Smooth muscle cell (in vitro differentiated cells): Measurements from ENCODE around the gene CHST11. TPM values are rescaled to one million over a fixed set of nuclear protein-coding genes. Genes with fewer than 3 reads are reported as not detected.

Experiments used
- DNase-seq: peaks from one replicate; lab custom pipeline; 2025; ENCODE audit not compliant: unreplicated experiment; lab: John Stamatoyannopoulos, UW
- H2AFZ ChIP-seq: fragments of 200-600 bp; sonication (generic); 2 replicates; pipeline ENCODE4 v1.6.0; 2016; ENCODE audit warnings: antibody characterized with exemption, low read depth, mild to moderate bottlenecking
- H3F3A ChIP-seq: fragments of 200-600 bp; sonication (generic); 2 replicates; pipeline ENCODE4 v1.6.0; 2017; ENCODE audit warnings: antibody characterized with exemption, low read depth
- H3K27ac ChIP-seq: fragments of 200-600 bp; sonication (generic); 2 replicates; pipeline ENCODE4 v1.5.1; 2016; ENCODE audit warnings: low read depth, mild to moderate bottlenecking
- H3K27me3 ChIP-seq: fragments of 200-600 bp; sonication (generic); 2 replicates; pipeline ENCODE4 v1.6.1; 2016; ENCODE audit warnings: low read depth, mild to moderate bottlenecking
- H3K36me3 ChIP-seq: fragments of 200-600 bp; sonication (generic); 2 replicates; pipeline ENCODE4 v1.5.1; 2016; ENCODE audit warnings: low read depth
- H3K4me1 ChIP-seq: fragments of 200-600 bp; sonication (generic); 2 replicates; pipeline ENCODE4 v1.5.1; 2016; ENCODE audit warnings: low read depth
- H3K4me2 ChIP-seq: fragments of 200-600 bp; sonication (generic); 2 replicates; pipeline ENCODE4 v1.6.0; 2016; ENCODE audit warnings: mild to moderate bottlenecking
- H3K4me3 ChIP-seq: fragments of 200-600 bp; sonication (generic); 2 replicates; pipeline ENCODE4 v1.5.1; 2016; ENCODE audit warnings: mild to moderate bottlenecking
- H3K79me2 ChIP-seq: fragments of 200-600 bp; sonication (generic); 2 replicates; pipeline ENCODE4 v1.6.0; 2016; ENCODE audit warnings: low read depth, mild to moderate bottlenecking
- H3K9ac ChIP-seq: fragments of 200-600 bp; sonication (generic); 2 replicates; pipeline ENCODE4 v1.6.0; 2016; ENCODE audit warnings: low read depth
- H3K9me3 ChIP-seq: fragments of 200-600 bp; sonication (generic); replicated peaks from 2 replicates; pipeline ENCODE4 v1.5.1; 2016; ENCODE audit warnings: low read depth
- H4K20me1 ChIP-seq: fragments of 200-600 bp; sonication (generic); 2 replicates; pipeline ENCODE4 v1.6.0; 2016; ENCODE audit warnings: low read depth
- WGBS: methylation state at CpG from one replicate; pipeline ENCODE4 v1.1.7; 2016; ENCODE audit warnings: low lambda C conversion rate; 5-methylcytosine and 5-hydroxymethylcytosine counted together
- polyA plus RNA-seq: library from polyadenylated mRNA; unstranded; fragments of >200 nt; fragmentation: Nextera tagmentation; extraction: Ambion mirVana; gene quantifications from 2 replicates; pipeline ENCODE4 v1.2.1, GENCODE V29; 2016
- total RNA-seq: library from RNA; depleted of rRNA; stranded (reverse); fragments of >200 nt; gene quantifications from 2 replicates; pipeline ENCODE4 v1.2.3, GENCODE V29; 2014
- TF ChIP-seq, protein P1 (sequence below): fragments of 200-600 bp; sonication (generic); IDR thresholded peaks from 2 replicates; pipeline ENCODE4 v1.5.1; 2017; ENCODE audit warnings: borderline replicate concordance, mild to moderate bottlenecking, antibody characterized with exemption; ENCODE audit not compliant: insufficient read depth, poor library complexity, severe bottlenecking

Gene CHST11
- total and polyA plus RNA-seq, 2 experiments from 2014 or later = 6.9 to 10.2 TPM

GRCh38 chr12:104650541-104650940 lies 193.8 kb downstream of the CHST11 start:
- Histone ChIP-seq H3K4me1 (peaks cover 3% of the 10 kb centered on the region), H3K4me3 (no peak overlapping the region), H3K36me3 (no peaks in the 10 kb centered on the region), H3F3A (no peaks in the 10 kb centered on the region), H3K27ac (no peak overlapping the region), H3K4me2 (no peak overlapping the region), H4K20me1 (peaks cover 30% of the 10 kb centered on the region), H3K27me3 (no peaks in the 10 kb centered on the region), H3K9me3 (no peaks in the 10 kb centered on the region), H3K9ac (no peak overlapping the region), H2AFZ (no peak overlapping the region), H3K79me2 (peaks cover 3% of the 10 kb centered on the region)
- WGBS = 94% methylated on average over 5 of the region's 5 CpGs
- no peak for DNase-seq
- TF ChIP-seq, protein P1, sequence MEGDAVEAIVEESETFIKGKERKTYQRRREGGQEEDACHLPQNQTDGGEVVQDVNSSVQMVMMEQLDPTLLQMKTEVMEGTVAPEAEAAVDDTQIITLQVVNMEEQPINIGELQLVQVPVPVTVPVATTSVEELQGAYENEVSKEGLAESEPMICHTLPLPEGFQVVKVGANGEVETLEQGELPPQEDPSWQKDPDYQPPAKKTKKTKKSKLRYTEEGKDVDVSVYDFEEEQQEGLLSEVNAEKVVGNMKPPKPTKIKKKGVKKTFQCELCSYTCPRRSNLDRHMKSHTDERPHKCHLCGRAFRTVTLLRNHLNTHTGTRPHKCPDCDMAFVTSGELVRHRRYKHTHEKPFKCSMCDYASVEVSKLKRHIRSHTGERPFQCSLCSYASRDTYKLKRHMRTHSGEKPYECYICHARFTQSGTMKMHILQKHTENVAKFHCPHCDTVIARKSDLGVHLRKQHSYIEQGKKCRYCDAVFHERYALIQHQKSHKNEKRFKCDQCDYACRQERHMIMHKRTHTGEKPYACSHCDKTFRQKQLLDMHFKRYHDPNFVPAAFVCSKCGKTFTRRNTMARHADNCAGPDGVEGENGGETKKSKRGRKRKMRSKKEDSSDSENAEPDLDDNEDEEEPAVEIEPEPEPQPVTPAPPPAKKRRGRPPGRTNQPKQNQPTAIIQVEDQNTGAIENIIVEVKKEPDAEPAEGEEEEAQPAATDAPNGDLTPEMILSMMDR = no peak

- Histone ChIP-seq H3K36me3 (no peaks in the 10 kb centered on the region), H3K4me2 (no peak overlapping the region), H3F3A (no peaks in the 10 kb centered on the region), H4K20me1 (peaks cover 29% of the 10 kb centered on the region), H3K27me3 (no peaks in the 10 kb centered on the region), H3K4me1 (peaks cover 3% of the 10 kb centered on the region), H3K27ac (no peak overlapping the region), H3K79me2 (peaks cover 3% of the 10 kb centered on the region), H3K9ac (no peak overlapping the region), H3K4me3 (no peak overlapping the region), H3K9me3 (no peaks in the 10 kb centered on the region), H2AFZ (no peak overlapping the region)
- DNase-seq = no peak
- TF ChIP-seq, protein P1 = no peak
- WGBS = 72% methylated on average over 7 of the region's 7 CpGs
Observed at GRCh38 chr12:104651811-104652210, 195.1 kb downstream of the CHST11 start.

- Histone ChIP-seq H3K4me2 (no peak overlapping the region), H2AFZ (no peak overlapping the region), H4K20me1 (peaks cover 27% of the 10 kb centered on the region), H3K9me3 (no peaks in the 10 kb centered on the region), H3K36me3 (no peaks in the 10 kb centered on the region), H3F3A (no peaks in the 10 kb centered on the region), H3K27me3 (no peaks in the 10 kb centered on the region), H3K4me3 (no peak overlapping the region), H3K4me1 (peaks cover 7% of the 10 kb centered on the region), H3K27ac (no peak overlapping the region), H3K9ac (no peak overlapping the region), H3K79me2 (peaks cover 3% of the 10 kb centered on the region)
- 88% methylated on average over 5 of the region's 5 CpGs for WGBS
- DNase-seq = no peak
- TF ChIP-seq, protein P1 = no peak
Observed at GRCh38 chr12:104652358-104652757, 195.6 kb downstream of the CHST11 start.

- Histone ChIP-seq H3K4me3 (no peak overlapping the region), H3F3A (no peaks in the 10 kb centered on the region), H4K20me1 (peaks cover 27% of the 10 kb centered on the region), H3K36me3 (no peaks in the 10 kb centered on the region), H3K9me3 (no peaks in the 10 kb centered on the region), H3K79me2 (peaks cover 3% of the 10 kb centered on the region), H3K4me2 (no peak overlapping the region), H3K9ac (no peak overlapping the region), H3K27me3 (no peaks in the 10 kb centered on the region), H2AFZ (no peak overlapping the region), H3K4me1 (peaks cover 8% of the 10 kb centered on the region), H3K27ac (no peak overlapping the region)
- TF ChIP-seq, protein P1 = no peak
- 94% methylated on average over 7 of the region's 7 CpGs for WGBS
- DNase-seq = no peak
Observed at GRCh38 chr12:104652910-104653309, 196.2 kb downstream of the CHST11 start.
